Keratinocyte (primary cell): Measurements from ENCODE around the gene ARSB. TPM values are rescaled to one million over a fixed set of nuclear protein-coding genes. Genes with fewer than 3 reads are reported as not detected.
A peak's percentile ranks its signal among the peaks of the same experiment; 100 is the strongest.

ENCODE experiments used
- DNase-seq: peaks from one replicate; pipeline ENCODE4 v3.0.0-alpha.2; 2011; ENCODE audit warnings: low read depth, missing footprints, low spot score
- FAIRE-seq: peaks from 2 replicates; lab custom pipeline; 2011; peaks lifted over from hg19 to GRCh38; lab: Jason Lieb, UNC
- H2AFZ ChIP-seq: 2 replicates; pipeline ENCODE4 v1.6.0; 2012; ENCODE audit warnings: low read length, control low read depth, inconsistent platforms; ENCODE audit not compliant: control insufficient read depth
- H3K27ac ChIP-seq: 2 replicates; pipeline ENCODE4 v1.5.1; 2011; ENCODE audit warnings: low read length; ENCODE audit not compliant: control insufficient read depth, insufficient read depth
- H3K27me3 ChIP-seq: 3 replicates; pipeline ENCODE4 v1.6.0; 2011; ENCODE audit warnings: low read length; ENCODE audit not compliant: control insufficient read depth, insufficient read depth; ENCODE audit errors: extremely low read depth
- H3K36me3 ChIP-seq, 2 experiments: 2 replicates in 1 of 2; 3 replicates in 1 of 2; pipeline ENCODE4 v1.5.1; 2011; ENCODE audit warnings: low read length in 2 of 2, mild to moderate bottlenecking in 1 of 2; ENCODE audit not compliant: control insufficient read depth in 2 of 2, insufficient read depth in 2 of 2; ENCODE audit errors: extremely low read depth in 1 of 2
- H3K4me1 ChIP-seq: 3 replicates; pipeline ENCODE4 v1.5.1; 2011; ENCODE audit warnings: low read length; ENCODE audit not compliant: control insufficient read depth, insufficient read depth; ENCODE audit errors: extremely low read depth
- H3K4me2 ChIP-seq: 3 replicates; pipeline ENCODE4 v1.6.0; 2011; ENCODE audit warnings: low read depth, low read length; ENCODE audit not compliant: control insufficient read depth, insufficient read depth; ENCODE audit errors: extremely low read depth
- H3K4me3 ChIP-seq, 3 experiments: fragments of 200-600 bp in 1 of 3; sonication (generic) in 1 of 3; 2 replicates in 2 of 3; 3 replicates in 1 of 3; pipeline ENCODE4 v1.5.1; 2011 to 2016; ENCODE audit warnings: low read length in 3 of 3, mild to moderate bottlenecking in 3 of 3, control low read depth in 2 of 3, inconsistent platforms in 1 of 3, low read depth in 1 of 3, mixed read lengths in 1 of 3, mixed run types in 1 of 3, moderate library complexity in 1 of 3; ENCODE audit not compliant: control insufficient read depth in 2 of 3, insufficient read depth in 2 of 3; ENCODE audit errors: extremely low read depth in 1 of 3
- H3K79me2 ChIP-seq: 2 replicates; pipeline ENCODE4 v1.6.0; 2012; ENCODE audit warnings: low read length; ENCODE audit not compliant: control insufficient read depth, insufficient read depth
- H3K9ac ChIP-seq: 3 replicates; pipeline ENCODE4 v1.6.0; 2011; ENCODE audit warnings: low read length; ENCODE audit not compliant: control insufficient read depth, insufficient read depth; ENCODE audit errors: extremely low read depth
- H3K9me1 ChIP-seq: 3 replicates; pipeline ENCODE4 v1.6.0; 2011; ENCODE audit warnings: low read length; ENCODE audit not compliant: control insufficient read depth, insufficient read depth; ENCODE audit errors: extremely low read depth
- H3K9me3 ChIP-seq: 2 replicates; pipeline ENCODE4 v1.5.1; 2012; ENCODE audit warnings: low read depth, low read length; ENCODE audit not compliant: control insufficient read depth
- H4K20me1 ChIP-seq: 3 replicates; pipeline ENCODE4 v1.6.0; 2011; ENCODE audit warnings: low read length; ENCODE audit not compliant: control insufficient read depth, insufficient read depth; ENCODE audit errors: extremely low read depth
- EZH2 ChIP-seq: IDR thresholded peaks from one replicate; pipeline ENCODE4 v1.6.1; 2012; ENCODE audit warnings: inconsistent platforms, mild to moderate bottlenecking, low read length, moderate library complexity
- dilution Hi-C: fragments of 300-500 bp; cut with MboI; formaldehyde crosslinking; loops from one replicate; pipeline ENCODE4 v1.7.0; 2020; ENCODE audit warnings: low sequenced_read_pairs; ENCODE audit not compliant: extremely low pct_ligation_motif_present
- polyA plus RNA-seq, 5 experiments: library from polyadenylated mRNA; depleted of rRNA in 3 of 5; stranded (reverse) in 3 of 5; stranded (forward) in 1 of 5; unstranded in 1 of 5; fragments of >200 nt; gene quantifications; 1 replicate in 1 of 5; 2 replicates in 3 of 5; 3 replicates in 1 of 5; pipeline versions ENCODE4 v1.2.1 to v1.2.3, GENCODE V29; 2011 to 2012; ENCODE audit warnings: missing spikeins in 2 of 5, low read depth in 1 of 5, low replicate concordance in 1 of 5
- TF ChIP-seq, protein P1 (sequence below), 3 experiments: IDR thresholded peaks in 1 of 3; conservative IDR thresholded peaks in 1 of 3; optimal IDR thresholded peaks in 1 of 3; 2 replicates in 2 of 3; 3 replicates in 1 of 3; pipeline versions ENCODE3 to v1.5.1; 2011; ENCODE audit warnings: low read length in 3 of 3, mild to moderate bottlenecking in 3 of 3, moderate library complexity in 2 of 3, control low read depth in 1 of 3, inconsistent platforms in 1 of 3; ENCODE audit not compliant: insufficient read depth in 2 of 3; ENCODE audit errors: extremely low read depth in 1 of 3

ARSB gene
- polyA plus RNA-seq, 1 donor (not counting 4 experiments of a cell fraction or from before 2014, with no cell fraction given): 4.5 TPM

DNA sequence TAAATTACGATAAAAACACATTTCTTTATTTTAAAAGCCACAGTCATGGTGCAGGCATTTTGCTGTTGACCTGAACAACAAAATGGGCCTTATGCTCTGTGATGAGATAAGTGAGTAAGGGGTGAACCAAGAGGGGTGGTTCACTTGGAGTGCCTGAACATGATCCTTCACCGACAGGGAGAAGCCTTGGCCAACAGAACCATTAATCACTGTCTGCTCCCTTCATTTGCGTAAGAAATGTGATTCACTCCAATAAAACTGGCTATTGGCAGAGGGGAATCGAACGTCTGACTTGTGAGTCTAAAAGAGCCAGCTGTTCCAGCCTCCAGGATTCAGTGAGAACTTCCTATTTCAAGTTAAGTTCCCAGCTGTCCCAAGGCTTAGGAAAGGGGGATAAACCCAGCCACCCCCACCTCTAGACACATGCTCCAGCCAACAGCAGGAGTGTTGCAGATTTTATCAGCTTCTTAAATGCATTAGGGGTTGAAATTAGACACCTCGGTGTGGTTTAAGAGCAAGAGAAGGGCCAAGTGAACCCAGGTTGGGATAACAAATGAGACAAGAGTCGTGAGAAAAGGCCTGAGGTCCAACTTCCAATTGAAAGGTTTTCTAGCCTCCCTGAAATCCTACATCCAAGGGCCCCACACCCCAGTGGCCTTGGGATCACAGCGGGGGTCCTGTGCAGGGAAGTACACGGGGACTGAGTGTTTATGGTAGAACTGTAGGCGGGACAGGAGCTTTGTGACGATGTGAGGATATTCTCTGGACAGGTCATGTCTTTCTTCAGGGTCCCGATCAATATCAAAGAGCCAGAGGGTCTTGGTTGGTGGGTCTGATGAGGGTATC lies 205.1 kb downstream of the ARSB start:
- TF ChIP-seq, protein P1, sequence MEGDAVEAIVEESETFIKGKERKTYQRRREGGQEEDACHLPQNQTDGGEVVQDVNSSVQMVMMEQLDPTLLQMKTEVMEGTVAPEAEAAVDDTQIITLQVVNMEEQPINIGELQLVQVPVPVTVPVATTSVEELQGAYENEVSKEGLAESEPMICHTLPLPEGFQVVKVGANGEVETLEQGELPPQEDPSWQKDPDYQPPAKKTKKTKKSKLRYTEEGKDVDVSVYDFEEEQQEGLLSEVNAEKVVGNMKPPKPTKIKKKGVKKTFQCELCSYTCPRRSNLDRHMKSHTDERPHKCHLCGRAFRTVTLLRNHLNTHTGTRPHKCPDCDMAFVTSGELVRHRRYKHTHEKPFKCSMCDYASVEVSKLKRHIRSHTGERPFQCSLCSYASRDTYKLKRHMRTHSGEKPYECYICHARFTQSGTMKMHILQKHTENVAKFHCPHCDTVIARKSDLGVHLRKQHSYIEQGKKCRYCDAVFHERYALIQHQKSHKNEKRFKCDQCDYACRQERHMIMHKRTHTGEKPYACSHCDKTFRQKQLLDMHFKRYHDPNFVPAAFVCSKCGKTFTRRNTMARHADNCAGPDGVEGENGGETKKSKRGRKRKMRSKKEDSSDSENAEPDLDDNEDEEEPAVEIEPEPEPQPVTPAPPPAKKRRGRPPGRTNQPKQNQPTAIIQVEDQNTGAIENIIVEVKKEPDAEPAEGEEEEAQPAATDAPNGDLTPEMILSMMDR (optimal IDR thresholded peaks at IDR 0.05 in 1 of 3, IDR thresholded peaks at IDR 0.05 in 1 of 3, conservative IDR thresholded peaks at IDR 0.05 in 1 of 3; ENCODE audit: extremely low read depth in 1 of 3, insufficient read depth in 2 of 3, low read length in 3 of 3): no peak
- TF ChIP-seq EZH2: no peak
- H3K9ac ChIP-seq: no peak overlapping the region
- no peaks in the 10 kb centered on the region for H3K9me3 ChIP-seq
- peak; percentile 64 for FAIRE-seq
- no peaks in the 10 kb centered on the region for H3K36me3 ChIP-seq
- H3K27me3 ChIP-seq: no peaks in the 10 kb centered on the region
- no peak overlapping the region for H3K4me3 ChIP-seq
- peaks cover 11% of the 10 kb centered on the region for H3K4me1 ChIP-seq
- DNase-seq: peak; percentile 64
- H4K20me1 ChIP-seq: no peaks in the 10 kb centered on the region
- H3K79me2 ChIP-seq: no peaks in the 10 kb centered on the region
- H3K9me1 ChIP-seq: no peaks in the 10 kb centered on the region
- dilution Hi-C loops: no loop called here
- H2AFZ ChIP-seq: no peak overlapping the region
- peak overlapping the region; percentile 22 for H3K4me2 ChIP-seq
- peak overlapping the region; percentile 42 for H3K27ac ChIP-seq

DNA sequence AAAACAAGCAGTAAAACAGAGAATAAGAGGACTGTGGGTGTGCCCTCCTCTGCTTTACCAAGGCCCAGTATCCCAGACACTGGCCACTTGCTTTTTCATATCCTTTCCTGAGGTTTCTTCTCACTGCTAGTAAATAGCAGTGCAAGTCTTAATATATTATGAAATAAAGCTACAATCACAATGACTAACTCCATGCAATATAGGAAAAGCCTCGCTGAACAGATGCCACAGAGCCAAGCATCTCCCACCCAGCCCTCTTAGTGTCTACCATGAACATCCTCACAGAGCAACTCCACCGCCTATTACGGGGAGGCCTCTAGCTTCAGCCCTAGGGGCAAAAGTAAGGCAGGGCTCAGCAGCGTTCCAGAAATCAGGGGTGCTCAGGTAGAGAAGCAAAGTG lies 205.8 kb downstream of the ARSB start:
- H2AFZ ChIP-seq: no peak overlapping the region
- H3K27me3 ChIP-seq: no peaks in the 10 kb centered on the region
- no peak for DNase-seq
- TF ChIP-seq, protein P1 (optimal IDR thresholded peaks at IDR 0.05 in 1 of 3, IDR thresholded peaks at IDR 0.05 in 1 of 3, conservative IDR thresholded peaks at IDR 0.05 in 1 of 3; ENCODE audit: extremely low read depth in 1 of 3, insufficient read depth in 2 of 3, low read length in 3 of 3): no peak
- no peak for TF ChIP-seq EZH2
- no peaks in the 10 kb centered on the region for H3K9me1 ChIP-seq
- dilution Hi-C loops: no loop called here
- H3K36me3 ChIP-seq: no peaks in the 10 kb centered on the region
- H3K79me2 ChIP-seq: no peaks in the 10 kb centered on the region
- FAIRE-seq: no peak
- H3K4me3 ChIP-seq: no peak overlapping the region
- H3K9me3 ChIP-seq: no peaks in the 10 kb centered on the region
- peak overlapping the region; percentile 42 for H3K27ac ChIP-seq
- peaks cover 11% of the 10 kb centered on the region for H3K4me1 ChIP-seq
- no peak overlapping the region for H3K9ac ChIP-seq
- no peaks in the 10 kb centered on the region for H4K20me1 ChIP-seq
- H3K4me2 ChIP-seq: no peak overlapping the region
